Thyroid gland (tissue), 4 donors: Measurements from ENCODE around the gene PAK5.

Source experiments
- POLR2A ChIP-seq, 2 donors: fragments of 450-650 bp; IDR thresholded peaks; one replicate each; pipeline ENCODE4 v1.6.1; 2017; ENCODE audit warnings: antibody characterized with exemption in 2 of 2, mild to moderate bottlenecking in 2 of 2, moderate library complexity in 1 of 2
- TF ChIP-seq, protein P1 (sequence below), 6 experiments: fragments of 200-600 bp in 3 of 6; fragments of 450-650 bp in 3 of 6; sonication (generic) in 3 of 6; IDR thresholded peaks; one replicate each; pipeline ENCODE4 v1.5.1; 2016 to 2019; ENCODE audit warnings: antibody characterized with exemption in 6 of 6, mild to moderate bottlenecking in 2 of 6, inconsistent platforms in 1 of 6, moderate library complexity in 1 of 6

DNA sequence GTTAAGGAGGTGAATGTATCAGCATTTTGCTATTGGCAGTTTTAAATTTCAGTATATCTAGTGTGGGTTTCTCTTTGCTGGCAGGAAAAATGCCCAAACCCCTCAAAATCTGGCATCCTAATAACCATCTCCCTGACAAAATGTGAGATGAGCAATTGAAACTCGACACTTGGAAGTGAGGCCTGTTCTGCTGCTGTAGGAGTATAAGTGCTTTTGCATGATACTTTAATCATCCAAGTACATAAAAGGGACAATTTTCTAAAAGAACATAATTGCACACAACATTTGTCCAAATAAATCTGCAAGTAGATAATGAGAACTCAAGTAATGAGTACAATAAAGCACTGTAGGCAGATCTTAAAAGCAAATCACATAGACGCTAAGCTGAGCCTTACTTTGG lies 288.0 kb downstream of the PAK5 start:
- no peak for TF ChIP-seq POLR2A (IDR thresholded peaks at IDR 0.05)
- TF ChIP-seq, protein P1, sequence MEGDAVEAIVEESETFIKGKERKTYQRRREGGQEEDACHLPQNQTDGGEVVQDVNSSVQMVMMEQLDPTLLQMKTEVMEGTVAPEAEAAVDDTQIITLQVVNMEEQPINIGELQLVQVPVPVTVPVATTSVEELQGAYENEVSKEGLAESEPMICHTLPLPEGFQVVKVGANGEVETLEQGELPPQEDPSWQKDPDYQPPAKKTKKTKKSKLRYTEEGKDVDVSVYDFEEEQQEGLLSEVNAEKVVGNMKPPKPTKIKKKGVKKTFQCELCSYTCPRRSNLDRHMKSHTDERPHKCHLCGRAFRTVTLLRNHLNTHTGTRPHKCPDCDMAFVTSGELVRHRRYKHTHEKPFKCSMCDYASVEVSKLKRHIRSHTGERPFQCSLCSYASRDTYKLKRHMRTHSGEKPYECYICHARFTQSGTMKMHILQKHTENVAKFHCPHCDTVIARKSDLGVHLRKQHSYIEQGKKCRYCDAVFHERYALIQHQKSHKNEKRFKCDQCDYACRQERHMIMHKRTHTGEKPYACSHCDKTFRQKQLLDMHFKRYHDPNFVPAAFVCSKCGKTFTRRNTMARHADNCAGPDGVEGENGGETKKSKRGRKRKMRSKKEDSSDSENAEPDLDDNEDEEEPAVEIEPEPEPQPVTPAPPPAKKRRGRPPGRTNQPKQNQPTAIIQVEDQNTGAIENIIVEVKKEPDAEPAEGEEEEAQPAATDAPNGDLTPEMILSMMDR (IDR thresholded peaks at IDR 0.05), result no peak
